HG03025 (cell line): ENCODE data around the gene SLC35F3.

Source experiments
- ATAC-seq: cut with Tn5 transposase; IDR thresholded peaks from one replicate; pipeline ENCODE4 v1.9.1; 2021; ENCODE audit warnings: mild to moderate bottlenecking, moderate library complexity; ENCODE audit not compliant: unreplicated experiment, low FRiP score

SLC35F3 gene

DNA sequence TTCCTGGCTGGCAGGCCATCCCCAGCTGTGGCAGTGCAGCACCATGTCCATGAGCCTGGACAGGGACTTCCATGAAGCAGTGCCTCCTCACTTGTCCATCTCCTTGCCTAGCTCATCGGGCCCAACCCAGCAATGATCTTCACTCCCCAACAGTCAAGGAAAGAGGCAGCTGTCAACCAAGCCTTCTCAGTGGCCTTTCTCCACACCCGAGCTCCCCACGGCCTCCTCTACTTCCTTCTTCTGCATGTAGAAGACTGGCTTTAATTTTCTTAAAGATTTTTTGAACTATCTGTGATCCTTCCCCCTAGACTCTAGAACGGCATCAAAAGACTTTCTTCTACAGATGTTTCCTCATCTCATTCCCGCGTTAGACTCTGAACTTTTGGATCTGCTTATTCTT lies 403.2 kb downstream of the SLC35F3 start:
- no peak for ATAC-seq

DNA sequence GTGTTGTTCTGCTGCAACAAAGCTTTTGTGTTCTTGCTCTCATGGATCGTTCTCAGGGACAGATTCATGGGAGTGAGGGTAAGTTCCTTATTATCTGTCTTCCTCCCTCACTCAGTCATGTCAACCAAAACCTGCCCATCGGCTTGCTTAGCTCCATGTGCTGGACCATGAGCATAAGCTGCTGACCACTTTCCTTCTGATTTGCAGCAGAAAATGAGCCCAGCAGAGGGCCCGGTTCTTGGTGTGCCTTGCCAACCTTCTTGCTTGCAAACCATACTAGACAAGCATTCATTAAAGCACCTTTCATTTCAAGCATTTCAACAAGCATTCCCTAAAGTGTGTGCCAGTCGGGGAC lies 404.7 kb downstream of the SLC35F3 start:
- no peak for ATAC-seq

DNA sequence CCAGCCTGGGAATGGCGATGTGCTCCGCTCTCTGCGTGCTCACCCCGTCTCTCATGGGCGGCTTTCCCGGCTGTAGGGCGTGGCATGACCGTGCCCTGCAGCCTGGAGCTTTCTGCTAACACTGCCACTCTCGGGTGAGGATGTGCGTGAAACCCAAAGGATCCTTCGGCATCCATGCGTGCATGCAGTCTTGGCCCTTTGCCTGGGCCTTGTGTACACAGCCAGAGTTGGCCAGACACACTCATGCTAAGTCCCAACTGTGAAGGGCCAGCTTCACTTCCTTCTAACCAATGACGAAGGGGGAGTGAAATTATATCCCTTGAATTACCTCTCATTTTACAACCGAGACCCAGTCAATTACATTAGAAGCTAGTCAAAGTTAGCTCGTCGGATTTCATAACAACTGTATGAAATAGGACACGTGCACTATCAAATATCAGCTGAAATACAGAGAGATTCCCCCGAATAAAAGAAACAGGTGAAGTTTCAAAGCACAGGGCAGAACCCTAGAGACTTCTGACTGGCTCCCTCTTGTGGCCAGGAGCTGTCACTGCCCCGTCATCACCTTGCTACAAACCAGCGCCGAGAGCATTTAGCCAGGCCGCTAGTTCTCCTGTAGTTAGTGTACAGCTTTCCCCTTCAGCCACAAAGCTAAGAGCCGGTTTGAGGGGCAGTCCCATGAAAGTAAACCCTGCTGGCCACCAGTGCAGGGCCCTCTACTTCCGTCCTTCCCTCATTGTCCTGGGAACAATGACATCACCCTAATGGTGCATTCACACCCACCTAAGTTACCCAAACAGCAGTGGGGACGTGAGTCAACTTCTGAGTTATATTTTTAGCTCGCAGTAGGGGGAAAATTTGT lies 405.4 kb downstream of the SLC35F3 start:
- ATAC-seq: peak; percentile 77

- ATAC-seq: no peak
These were observed 406.0 kb downstream of the SLC35F3 start for GRCh38 chr1:234310460-234310817.

GRCh38 chr1:234311414-234311813 lies 406.9 kb downstream of the SLC35F3 start:
- no peak for ATAC-seq

DNA sequence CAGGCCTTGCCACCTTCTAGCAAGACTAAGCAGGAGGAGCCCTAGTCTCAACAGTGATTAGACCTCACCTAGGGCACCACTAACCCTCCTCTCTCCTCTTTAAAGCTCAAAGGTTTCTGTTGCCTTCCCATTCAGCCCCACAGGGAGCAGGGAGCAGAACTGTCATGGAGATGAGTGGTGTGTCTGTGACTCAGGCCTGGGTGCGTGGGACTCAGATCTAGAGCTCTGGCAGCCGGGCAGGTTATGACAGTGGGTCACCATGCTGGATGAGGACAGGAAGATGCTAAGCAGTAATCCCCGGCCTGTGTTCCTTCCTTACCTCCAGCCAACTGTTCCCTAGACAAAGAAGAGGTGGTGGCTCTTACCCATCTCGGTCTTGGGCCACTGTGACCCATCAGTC lies 408.7 kb downstream of the SLC35F3 start:
- no peak for ATAC-seq

DNA sequence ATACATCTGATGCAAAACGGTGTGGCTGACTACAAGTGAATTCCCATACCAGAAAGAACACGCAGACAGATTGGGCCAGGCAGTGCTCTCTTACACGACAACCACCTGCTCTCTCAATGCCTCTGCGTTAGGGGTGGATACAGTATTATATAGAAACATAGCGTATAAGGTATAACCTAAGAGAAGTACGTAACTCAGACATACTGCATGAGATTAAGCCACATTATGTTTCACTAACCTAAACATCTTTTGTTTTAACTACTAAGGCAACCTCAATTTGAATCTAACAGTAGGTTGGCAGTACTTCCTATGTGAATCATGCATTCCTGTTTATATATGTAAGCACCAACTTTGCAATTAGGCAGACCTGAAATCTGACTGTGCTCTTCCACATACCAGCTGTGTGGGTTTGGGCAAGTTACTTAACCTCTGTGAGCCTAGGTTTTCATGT lies 410.6 kb downstream of the SLC35F3 start:
- ATAC-seq: no peak

- no peak for ATAC-seq
These were observed 411.1 kb downstream of the SLC35F3 start for GRCh38 chr1:234315588-234315987.

DNA sequence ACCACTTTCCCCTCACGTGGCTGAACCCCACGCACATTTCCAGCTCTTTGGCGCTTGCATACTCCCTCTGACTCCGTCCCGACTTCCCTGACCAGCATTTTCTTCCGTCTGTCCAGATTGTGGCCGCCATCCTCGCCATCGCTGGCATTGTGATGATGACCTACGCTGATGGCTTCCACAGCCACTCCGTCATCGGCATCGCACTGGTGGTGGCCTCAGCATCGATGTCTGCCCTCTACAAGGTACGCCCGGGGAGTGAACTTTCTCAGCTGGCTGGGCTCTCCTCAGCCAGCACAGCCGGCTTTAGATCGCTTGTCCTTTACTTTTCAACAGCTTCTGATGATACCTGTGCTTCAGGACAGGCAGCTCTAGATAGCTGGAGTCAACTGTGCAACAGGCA lies 412.0 kb downstream of the SLC35F3 start:
- ATAC-seq: no peak

DNA sequence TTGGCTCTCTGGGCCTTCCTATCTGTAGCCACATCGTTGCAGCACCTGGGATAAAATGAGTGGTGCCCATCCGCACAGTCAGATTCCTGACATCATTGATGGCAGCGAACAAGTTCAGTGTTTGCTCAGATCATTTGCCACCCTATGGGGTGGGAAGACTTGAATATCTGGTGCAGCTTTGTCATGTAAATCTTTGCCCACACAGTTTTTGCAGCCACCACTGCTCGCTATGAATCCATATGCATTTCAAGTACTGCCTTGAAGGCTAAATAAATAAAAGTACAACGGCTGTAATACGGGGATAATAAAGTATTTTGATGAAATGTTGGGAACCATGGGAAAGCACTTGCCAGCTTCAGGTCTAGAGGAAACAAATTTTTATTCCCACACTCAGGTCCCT lies 412.5 kb downstream of the SLC35F3 start:
- ATAC-seq: no peak

DNA sequence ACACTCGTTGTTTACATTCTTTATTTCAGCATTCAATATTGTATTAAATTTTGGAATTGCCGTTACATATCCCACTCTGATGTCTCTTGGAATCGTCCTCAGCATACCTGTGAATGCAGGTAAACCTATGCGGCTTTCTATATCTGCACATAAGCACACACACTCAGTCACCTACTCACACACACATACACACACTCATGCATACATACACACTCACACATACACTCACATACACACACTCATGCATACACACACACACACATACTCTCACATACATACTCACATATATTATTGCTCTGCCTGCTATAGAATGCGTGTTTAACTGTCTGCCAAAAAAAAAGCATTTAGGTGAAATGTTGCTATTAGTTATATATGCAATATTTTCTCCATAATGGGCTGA lies 415.6 kb downstream of the SLC35F3 start:
- no peak for ATAC-seq

DNA sequence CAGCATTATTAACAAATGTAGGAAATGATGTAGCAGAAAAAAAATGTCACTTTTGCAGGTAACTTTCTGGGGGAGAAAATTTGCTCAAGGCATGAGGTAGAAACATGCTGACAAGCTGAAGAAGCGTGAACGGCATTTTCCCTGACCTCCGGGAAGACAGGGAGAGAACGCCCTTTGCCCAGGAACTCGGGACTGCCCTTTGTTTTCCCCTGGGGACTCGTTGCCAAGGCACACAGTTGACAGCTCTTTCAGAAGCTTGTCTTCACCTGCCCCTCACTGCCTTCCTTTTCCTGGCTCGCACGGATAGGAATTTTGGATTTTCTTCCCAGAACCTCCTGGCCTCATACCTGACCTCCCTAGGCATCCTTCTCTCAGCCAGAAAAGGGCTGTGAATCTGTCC lies 416.1 kb downstream of the SLC35F3 start:
- no peak for ATAC-seq

GRCh38 chr1:234321231-234321630 lies 416.8 kb downstream of the SLC35F3 start:
- ATAC-seq: no peak

DNA sequence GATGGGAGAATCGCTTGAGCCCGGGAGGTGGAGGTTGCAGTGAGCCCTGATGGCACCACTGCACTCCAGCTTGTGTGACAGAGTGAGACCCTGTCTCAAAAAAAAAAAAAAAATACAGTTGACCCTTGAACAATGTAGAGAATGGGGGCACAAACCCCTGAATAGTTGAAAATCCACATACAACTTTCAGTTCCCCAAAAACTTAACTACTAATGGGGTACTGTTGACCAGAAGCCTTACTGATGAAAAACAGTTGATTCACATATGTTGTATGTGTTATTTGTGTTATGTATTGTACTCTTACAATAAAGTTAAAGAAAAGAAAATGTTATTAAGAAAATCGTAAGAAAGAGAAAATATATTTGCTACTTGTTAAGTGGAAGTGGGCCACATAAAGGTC lies 417.6 kb downstream of the SLC35F3 start:
- no peak for ATAC-seq

DNA sequence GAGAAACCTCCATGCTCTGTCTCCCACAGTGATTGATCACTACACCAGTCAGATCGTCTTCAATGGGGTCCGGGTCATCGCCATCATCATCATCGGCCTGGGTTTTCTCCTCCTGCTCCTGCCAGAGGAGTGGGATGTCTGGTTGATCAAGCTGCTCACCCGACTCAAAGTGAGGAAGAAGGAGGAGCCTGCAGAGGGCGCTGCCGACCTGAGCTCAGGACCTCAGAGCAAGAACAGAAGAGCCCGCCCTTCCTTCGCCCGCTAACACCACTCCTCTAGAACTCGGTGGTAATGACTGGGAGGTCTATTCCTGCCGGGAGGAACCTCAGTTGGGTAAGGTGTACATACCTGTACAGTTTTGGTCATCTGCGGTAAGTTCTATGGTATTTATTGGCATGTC lies 418.5 kb downstream of the SLC35F3 start:
- ATAC-seq: no peak

DNA sequence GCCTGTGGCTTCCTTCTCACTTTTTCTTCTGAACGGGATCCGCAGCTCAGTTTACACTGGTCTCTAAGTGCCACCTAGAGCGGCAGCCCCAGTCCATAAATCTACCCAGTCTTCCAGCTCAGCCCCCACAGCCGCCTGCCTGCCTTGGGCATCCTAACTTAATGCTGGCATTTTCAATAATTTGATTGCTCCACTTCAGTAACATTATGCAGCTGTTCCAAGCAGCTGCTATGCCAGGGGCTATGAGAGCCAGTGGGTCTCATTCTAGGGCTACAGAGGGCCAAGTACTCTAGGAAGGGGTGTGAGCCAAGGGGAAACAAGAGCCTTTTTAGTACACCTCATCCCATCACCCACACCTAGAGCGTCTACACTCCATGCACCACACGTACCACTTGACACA lies 420.3 kb downstream of the SLC35F3 start:
- ATAC-seq: no peak

- peak; percentile 53 for ATAC-seq
These were observed 421.5 kb downstream of the SLC35F3 start for GRCh38 chr1:234325878-234326496.

GRCh38 chr1:234326497-234327366 lies 422.3 kb downstream of the SLC35F3 start:
- ATAC-seq: peak; percentile 73

- ATAC-seq: no peak
These were observed 423.2 kb downstream of the SLC35F3 start for GRCh38 chr1:234327577-234328164.

GRCh38 chr1:234330843-234331215 lies 426.4 kb downstream of the SLC35F3 start:
- ATAC-seq: no peak

GRCh38 chr1:234331507-234331906 lies 427.0 kb downstream of the SLC35F3 start:
- no peak for ATAC-seq
